Ramos (cell line): Measurements from ENCODE around the gene SMC3.

ENCODE experiments used
- in situ Hi-C: fragments of 300-500 bp; cut with MboI; formaldehyde crosslinking; loops from one replicate; pipeline ENCODE4 v1.14.3; 2022; ENCODE audit warnings: low sequenced_read_pairs; ENCODE audit not compliant: unreplicated experiment

SMC3 gene

DNA sequence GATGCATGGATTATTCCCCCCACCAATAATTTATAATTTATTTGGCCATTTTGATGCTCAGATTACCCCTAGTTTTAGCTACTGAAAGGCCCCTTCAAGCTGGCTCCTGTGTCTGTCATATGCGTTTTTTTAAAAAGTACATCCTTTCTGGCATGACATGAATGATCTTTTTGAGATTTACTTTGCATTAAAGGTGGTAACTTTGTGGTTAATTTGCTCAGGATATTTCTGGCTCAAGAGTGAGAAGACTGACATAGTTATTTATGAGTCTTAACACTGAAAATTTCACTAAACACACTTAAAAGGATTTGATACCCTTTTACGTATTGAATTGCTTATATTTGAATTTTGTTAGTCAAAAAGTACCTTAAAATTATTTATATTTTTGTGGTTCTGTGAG is 5.4 kb downstream of the SMC3 start:
- in situ Hi-C loops = no loop called here

DNA sequence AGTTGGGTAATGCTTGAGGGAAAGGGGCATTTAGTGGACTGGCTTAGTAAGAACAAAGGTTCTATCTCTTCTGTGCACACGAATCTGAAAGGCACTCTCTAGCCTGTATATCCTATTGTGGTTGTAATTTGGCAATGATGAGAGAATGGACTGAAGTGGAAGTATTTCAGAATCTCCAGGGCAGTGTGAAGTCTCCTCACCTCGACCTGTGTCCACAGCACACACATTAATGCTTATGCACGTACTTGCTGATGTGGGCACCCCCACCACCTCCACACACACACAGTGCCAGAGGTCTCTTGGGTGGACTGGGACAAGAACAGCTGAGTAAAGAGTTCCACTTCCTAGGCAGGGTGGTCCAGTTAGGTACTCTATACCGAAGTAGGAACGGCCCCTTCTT is 6.9 kb downstream of the SMC3 start:
- in situ Hi-C loops = no loop called here

DNA sequence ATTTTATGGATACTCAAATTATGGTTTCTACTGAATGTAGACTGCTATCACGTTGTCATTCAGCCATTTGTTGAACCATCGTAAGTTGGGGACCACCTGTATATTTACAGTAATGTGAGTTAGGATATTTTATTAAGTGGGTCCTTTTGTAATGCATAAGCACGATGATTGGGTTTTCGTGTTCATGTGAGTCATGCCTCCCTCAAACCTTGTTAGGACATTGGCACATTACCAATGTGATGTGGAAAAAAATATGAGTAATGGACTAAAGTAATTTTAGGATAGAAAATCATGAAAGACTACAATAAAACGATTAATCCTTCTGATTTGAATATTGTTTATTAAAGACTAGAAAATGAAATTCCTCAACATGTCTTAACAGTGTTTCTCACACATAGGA is 8.7 kb downstream of the SMC3 start:
- in situ Hi-C loops = no loop called here

DNA sequence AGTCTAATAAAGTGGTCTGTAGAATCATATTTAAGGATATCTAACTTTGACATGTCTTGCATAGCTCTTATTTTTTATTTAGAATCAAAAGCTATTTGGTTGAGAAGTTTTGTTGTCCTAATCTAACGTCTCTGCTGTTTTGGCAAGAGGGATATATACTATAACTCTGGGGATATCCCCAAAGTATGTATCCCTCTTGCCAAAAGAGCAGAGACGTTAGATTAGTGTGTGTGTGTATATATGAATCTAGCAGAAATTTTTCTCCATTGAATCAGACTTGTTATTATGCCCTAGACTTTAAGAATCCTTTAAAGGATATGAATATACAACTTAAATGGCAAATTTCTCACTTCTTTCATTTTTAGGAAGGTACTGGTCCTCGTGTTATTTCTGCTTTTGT is 9.6 kb downstream of the SMC3 start:
- in situ Hi-C loops = no loop called here

DNA sequence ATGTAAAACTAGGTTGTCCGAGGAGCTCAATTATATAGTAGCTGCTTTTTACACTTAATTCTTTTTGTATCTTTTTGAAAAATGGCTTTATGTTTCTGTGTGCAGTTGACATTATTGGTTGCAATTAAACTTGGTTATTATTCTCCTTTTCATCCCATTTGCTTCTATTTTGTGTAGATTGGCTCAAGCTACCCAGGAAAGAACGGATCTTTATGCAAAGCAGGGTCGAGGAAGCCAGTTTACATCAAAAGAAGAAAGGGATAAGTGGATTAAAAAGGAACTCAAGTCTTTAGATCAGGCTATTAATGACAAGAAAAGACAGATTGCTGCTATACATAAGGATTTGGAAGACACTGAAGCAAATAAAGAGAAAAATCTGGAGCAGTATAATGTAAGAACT is 16.5 kb downstream of the SMC3 start:
- in situ Hi-C loops = no loop called here

DNA sequence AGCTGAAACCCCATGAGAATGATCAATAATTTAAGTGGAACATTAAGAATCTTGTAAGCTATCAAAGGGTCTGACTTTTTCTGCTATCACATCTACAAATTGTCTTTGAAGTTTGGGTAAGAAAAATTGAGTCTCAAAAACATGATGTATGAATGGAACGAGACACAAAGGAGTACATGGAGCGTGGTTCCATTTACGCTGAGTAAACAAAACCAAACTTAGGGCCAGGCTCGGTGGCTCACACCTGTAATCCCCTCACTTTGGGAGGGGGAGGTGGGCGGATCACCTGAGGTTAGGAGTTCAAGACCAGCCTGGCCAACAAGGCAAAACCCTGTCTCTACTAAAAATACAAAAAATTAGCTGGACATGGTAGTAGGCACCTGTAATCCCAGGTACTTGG is 24.3 kb downstream of the SMC3 start:
- in situ Hi-C loops = no loop called here

DNA sequence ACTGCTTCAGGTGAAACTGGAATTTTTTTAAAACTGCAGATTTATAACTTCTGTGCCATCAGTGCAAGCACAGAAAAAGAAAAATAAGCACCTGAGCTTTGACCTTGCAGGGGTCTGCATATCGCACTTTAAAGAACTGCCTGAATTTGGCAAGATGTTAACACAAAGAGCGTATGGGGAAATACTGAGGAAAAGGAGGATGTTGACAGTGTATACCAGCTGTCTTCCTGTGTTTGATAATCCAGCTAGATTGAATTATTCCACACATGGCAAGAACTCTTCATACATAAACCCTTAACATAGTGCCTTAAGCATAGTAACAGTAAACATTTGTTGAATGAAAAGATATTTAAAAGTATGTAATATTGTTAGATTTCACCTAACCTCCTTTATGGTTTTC is 30.0 kb downstream of the SMC3 start:
- in situ Hi-C loops = no loop called here

DNA sequence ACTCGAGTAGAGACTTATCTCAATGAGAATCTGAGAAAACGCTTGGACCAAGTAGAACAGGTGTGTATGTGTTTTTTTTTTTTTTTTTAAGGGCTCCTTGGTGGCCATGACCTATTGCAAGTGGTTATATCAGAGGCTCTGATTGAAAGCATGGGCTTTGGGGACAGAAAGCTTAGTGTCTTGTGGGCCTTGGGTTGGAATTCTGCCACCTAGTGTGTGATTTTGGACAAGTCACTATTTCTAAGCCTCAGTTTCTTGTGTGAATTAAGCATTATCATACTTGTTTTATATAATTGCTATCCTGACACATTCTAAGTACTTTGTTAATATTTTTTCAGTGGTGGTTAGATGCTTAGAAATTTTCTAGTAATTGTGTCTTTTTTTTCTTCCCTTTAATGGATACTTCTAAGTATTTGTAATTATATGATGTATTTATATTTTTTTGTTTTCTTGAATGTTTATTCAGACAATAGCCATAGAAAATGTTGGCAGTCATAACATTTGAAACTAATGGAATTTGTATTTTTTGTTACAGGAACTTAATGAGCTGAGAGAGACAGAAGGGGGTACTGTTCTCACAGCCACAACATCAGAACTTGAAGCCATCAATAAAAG is 33.1 kb downstream of the SMC3 start:
- in situ Hi-C loops = loop anchor here (25.0 kb wide), 1 partner anchor 287 kb away; no protein-coding TSS in a partner anchor

DNA sequence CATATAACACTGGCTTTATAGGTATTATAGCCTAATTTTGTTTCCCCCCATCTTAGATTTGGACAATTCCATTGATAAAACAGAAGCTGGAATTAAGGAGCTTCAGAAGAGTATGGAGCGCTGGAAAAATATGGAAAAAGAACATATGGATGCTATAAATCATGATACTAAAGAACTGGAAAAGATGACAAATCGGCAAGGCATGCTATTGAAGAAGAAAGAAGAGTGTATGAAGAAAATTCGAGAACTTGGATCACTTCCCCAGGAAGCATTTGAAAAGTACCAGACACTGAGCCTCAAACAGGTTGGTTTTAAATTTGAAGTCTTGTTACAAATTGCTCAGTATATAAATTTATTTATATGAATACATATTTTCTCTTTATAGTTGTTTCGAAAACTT is 34.1 kb downstream of the SMC3 start:
- in situ Hi-C loops = loop anchor here (25.0 kb wide), 1 partner anchor 286 kb away; no protein-coding TSS in a partner anchor

DNA sequence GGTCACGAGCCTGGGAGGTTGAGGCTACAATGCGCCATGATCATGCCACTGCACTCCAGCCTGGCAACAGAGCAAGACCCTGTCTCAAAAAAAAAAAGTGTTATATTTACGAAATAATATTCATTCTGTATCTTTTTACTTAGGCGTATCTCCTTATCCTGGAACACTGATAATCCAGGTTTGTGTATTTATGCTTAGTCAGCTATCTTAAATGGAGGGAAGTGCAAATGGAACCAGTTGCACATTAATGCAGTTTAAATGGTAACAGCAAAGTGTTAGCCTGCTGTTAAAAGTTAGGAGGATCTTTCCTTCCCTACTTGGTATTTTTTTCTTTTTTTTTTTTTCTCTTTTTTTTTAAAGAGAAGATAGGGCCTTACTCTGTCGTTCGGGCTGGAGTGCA is 40.6 kb downstream of the SMC3 start:
- in situ Hi-C loops = loop anchor here (25.0 kb wide), 1 partner anchor 279 kb away; no protein-coding TSS in a partner anchor

DNA sequence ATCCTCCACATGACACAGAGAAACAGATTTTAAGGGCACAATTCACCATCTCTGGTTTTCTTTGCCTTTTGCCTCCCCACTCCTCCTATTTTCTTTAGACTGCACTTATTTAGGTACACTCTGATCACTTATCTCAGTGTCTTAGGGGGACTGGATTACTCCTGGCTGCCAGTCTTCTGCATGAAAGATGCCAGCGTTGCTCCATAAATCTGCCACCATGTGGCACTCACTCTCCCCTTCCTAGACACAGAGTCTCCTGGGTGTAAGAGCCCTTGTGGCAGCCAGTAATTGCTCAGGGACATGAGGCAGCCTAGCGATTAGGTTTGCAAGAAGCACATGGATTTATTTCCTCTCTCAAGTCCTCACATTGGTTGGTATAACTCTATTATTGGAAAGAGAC is 42.1 kb downstream of the SMC3 start:
- in situ Hi-C loops = loop anchor here (25.0 kb wide), 1 partner anchor 278 kb away; no protein-coding TSS in a partner anchor

DNA sequence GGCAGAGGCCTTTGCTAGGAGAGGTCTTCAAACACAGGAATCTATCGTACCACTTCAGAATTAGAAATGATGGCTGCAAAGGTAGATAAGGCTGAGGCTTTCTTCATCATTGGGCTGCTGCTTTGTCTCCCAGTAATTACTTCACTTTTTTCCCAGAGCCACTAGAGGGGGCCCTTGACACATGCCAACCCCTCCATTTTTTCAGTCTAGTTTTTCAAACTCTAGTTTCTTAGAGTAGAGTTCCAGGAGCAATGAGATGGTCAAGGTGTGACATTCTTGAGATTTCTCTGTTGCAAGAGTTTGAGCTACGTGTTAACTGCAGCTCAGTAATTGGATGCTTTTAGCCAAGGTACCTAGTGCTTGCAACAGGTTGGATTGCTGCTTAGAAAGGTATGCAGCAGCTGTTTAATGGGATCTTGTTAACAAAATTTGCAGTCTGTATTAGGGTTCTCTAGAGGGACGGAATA is 42.8 kb downstream of the SMC3 start:
- in situ Hi-C loops = loop anchor here (25.0 kb wide), 1 partner anchor 277 kb away; no protein-coding TSS in a partner anchor

DNA sequence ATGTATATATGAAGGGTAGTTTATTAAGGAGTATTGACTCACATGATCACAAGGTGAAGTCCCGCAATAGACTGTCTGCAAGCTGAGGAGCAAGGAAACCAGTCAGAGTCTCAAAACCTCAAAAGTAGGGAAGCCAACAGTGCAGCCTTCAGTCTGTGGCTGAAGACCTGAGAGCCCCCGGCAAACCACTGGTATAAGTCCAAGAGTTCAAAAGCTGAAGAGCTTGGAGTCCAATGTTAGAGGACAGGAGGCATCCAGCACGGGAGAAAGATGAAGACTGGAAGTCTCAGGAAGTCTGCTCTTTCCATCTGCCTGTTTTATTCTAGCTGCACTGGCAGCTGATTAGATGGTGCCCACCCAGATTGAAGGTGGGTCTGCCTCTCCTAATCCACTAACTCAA is 43.3 kb downstream of the SMC3 start:
- in situ Hi-C loops = loop anchor here (25.0 kb wide), 1 partner anchor 277 kb away; no protein-coding TSS in a partner anchor

DNA sequence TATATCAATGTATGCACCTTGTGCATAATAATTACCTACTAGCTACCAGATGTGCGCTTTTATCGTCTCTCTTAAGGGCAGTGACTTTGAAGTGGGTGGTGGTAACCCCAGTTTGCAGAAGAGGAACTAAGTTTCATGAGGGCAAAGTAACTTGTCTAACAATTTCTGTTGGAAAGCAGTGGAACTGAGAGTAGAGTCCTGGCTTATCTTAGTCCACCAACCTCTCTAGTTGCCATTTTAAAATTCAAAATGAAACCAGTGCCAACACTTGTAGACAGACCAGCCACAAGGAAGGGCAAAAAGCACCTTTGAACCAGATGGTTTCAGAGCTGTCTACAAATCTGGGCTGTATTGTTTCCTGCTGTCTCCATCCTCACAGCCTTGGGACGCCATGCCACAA is 44.6 kb downstream of the SMC3 start:
- in situ Hi-C loops = loop anchor here (25.0 kb wide), 1 partner anchor 275 kb away; no protein-coding TSS in a partner anchor

DNA sequence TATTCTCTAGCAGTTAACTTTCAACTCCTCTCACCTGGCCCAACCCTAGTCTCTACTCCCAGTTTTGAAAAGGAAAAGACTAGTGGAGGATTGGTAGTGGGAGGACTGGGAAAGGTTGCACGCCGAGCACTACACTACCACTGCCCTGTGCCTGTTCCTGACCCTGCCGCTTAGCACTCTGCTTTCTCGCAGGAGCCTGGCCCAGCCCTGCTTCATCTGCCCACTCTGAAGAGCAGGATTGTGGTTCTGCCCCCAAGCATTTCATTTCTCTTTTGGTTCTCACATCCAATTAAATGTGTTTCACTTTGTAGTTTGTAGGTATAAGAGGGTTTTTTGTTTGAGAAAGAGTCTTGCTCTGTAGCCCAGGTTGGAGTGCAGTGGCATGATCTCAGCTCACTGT is 45.1 kb downstream of the SMC3 start:
- in situ Hi-C loops = loop anchor here (25.0 kb wide), 1 partner anchor 275 kb away; no protein-coding TSS in a partner anchor

DNA sequence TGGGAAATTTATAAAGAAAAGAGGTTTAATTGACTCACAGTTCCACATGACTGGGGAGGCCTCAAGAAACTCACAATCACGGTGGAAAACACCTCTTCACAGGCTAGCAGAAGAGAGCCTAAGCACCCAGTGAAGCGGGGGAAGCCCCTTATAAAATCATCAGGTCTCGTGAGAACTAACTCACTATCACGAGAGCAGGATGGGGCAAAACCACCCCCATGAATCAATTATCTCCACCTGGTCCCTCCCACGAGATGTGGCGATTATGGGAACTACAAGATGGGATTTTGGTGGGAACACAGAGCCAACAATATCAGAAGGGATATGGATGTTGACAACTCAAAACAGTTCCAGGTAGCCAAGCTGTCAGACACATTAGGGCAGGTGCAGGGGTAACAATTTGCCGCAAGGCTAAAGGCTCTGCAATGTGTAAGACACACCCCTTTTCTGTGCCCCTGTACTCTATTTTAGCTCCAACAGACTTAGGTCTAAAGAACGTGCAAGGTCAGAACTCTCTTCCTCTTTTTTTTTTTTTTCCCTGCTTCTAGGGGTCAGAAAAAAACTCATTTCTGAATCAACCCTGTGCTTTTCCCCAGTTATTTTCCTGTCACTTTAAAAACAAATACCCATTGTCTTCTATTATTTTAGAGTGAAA is 46.0 kb downstream of the SMC3 start:
- in situ Hi-C loops = loop anchor here (25.0 kb wide), 1 partner anchor 274 kb away; no protein-coding TSS in a partner anchor

DNA sequence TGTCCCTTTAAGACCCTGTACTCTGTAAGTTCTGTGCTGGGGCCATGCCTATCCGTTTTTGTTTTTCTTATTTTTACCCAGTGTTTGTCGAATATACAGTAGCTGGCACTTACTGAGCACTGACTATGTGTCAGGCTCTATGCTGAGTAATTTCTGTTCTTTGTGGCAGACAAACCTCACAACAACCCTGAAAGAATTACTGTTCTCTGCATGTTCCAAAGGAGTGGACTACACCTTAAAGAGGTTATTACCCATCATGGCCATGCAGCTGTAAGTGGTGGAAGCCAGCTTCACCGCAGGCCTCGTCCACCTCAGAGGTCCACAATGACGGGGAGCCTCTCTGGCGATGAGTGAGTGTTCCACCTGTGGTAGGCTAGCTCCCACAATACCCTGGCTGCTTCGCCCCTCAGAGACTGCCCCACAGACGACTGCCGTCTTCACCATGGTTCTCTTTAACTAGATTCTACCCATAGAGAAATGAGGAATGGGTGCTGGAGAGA is 46.6 kb downstream of the SMC3 start:
- in situ Hi-C loops = loop anchor here (25.0 kb wide), 1 partner anchor 273 kb away; no protein-coding TSS in a partner anchor

DNA sequence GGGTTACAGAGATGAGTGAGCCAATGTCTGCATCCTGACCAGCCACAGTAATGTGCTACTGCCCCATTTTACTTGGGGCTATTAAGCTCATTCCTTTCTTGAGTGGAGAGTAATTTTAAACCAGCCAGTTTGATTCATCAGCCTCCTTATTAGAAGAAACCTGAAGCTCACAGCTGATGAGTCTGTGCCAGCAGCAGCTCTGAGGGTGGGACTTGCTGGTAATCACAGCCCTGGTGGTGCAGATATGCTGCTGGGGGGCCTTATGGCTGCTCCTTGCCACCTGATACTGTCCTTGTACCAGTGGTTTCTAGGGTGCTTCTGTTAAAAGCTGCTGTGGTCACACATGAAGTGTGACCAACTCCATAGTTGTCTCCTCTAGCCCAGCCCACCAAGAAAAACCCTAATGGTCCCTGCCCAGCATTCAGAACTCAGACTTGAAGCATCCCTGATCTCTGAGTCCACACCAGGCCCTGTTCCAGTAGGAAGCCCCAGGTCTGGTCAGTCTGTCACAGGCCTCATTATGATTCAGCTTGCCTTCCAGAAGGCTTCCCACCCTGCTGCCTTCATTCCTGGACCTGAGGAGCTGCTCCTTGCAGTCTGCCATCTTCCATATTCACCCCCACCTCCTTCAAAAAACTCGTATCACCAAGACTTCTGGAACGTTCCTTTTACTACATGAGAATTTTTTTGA is 47.7 kb downstream of the SMC3 start:
- in situ Hi-C loops = loop anchor here (25.0 kb wide), 1 partner anchor 272 kb away; no protein-coding TSS in a partner anchor

DNA sequence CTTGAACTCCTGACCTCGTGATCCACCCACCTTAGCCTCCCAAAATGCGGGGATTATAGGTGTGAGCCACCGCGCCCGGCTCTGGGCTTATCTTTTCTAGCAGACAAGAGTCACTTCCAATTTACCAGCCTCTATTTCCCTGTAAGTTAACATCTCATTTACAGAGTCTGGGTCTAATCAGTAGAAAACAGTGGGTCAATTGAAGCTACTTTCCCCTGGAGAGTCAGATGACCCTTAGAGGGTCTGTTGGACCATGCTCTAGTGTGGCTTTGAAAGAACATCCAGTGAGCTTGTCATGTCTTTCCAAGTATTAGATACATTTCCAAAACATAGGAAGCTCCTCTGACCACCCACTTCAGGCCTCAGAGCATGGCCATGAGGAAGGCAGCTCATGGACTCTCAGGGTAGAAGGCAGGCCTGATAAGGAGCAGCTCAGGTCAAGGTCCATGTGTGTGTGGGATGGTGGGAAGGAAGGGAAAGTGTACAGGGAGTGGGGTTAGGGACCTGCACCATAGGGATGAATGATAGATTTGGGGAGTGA is 49.1 kb downstream of the SMC3 start:
- in situ Hi-C loops = loop anchor here (25.0 kb wide), 1 partner anchor 271 kb away; no protein-coding TSS in a partner anchor
